SU-DHL-6 (cell line): Measurements from ENCODE around the gene NUP210L.
"Not testable (repeated sequence)": the region's sequence is repeated elsewhere in the genome, so short reads cannot be mapped to it uniquely, and the experiment has no call there.

Experiments used
- H2AFZ ChIP-seq: fragments of 200-600 bp; sonication (generic); 2 replicates; pipeline ENCODE4 v1.6.1; 2014; ENCODE audit warnings: low read depth, mild to moderate bottlenecking, moderate library complexity, mixed read lengths, antibody characterized with exemption, low read length; ENCODE audit not compliant: severe bottlenecking
- H3F3A ChIP-seq: fragments of 200-600 bp; shearing (Covaris generic); 2 replicates; pipeline ENCODE4 v1.6.0; 2016; ENCODE audit warnings: antibody characterized with exemption, mild to moderate bottlenecking; ENCODE audit not compliant: insufficient read depth
- H3K27ac ChIP-seq: fragments of 200-600 bp; sonication (generic); 2 replicates; pipeline ENCODE4 v1.5.1; 2016; ENCODE audit warnings: low read depth, mild to moderate bottlenecking, low read length, moderate library complexity, mixed read lengths
- H3K27me3 ChIP-seq: fragments of 200-600 bp; sonication (generic), shearing (Covaris generic); 2 replicates; pipeline ENCODE4 v1.6.0; 2014; ENCODE audit warnings: mild to moderate bottlenecking, low read length
- H3K36me3 ChIP-seq: fragments of 200-600 bp; sonication (generic); 2 replicates; pipeline ENCODE4 v1.6.1; 2014; ENCODE audit warnings: mild to moderate bottlenecking, low read length, mixed read lengths
- H3K4me2 ChIP-seq: fragments of 300-600, 200-600 bp; shearing (Covaris generic), sonication (generic); 2 replicates; pipeline ENCODE4 v1.6.0; 2014; ENCODE audit warnings: low read length, low read depth, mild to moderate bottlenecking; ENCODE audit not compliant: poor library complexity, severe bottlenecking
- H3K4me3 ChIP-seq: fragments of 200-600 bp; sonication (generic); 2 replicates; pipeline ENCODE4 v1.5.1; 2014; ENCODE audit warnings: antibody characterized with exemption, low read length, mild to moderate bottlenecking, mixed read lengths; ENCODE audit not compliant: insufficient read depth, poor library complexity, severe bottlenecking
- H3K79me2 ChIP-seq: fragments of 200-600 bp; sonication (generic); 2 replicates; pipeline ENCODE4 v1.6.1; 2014; ENCODE audit warnings: mild to moderate bottlenecking, low read length, moderate library complexity; ENCODE audit not compliant: insufficient read depth
- H3K9ac ChIP-seq: fragments of 200-600 bp; sonication (generic); 2 replicates; pipeline ENCODE4 v1.7.0; 2014; ENCODE audit warnings: mild to moderate bottlenecking, low read length
- H3K9me2 ChIP-seq: fragments of 200-600 bp; sonication (generic); replicated peaks from 2 replicates; pipeline ENCODE4 v1.6.1; 2014; ENCODE audit warnings: low read length; ENCODE audit not compliant: insufficient read depth
- H3K9me3 ChIP-seq: fragments of 200-600 bp; sonication (generic); 2 replicates; pipeline ENCODE4 v1.6.1; 2014; ENCODE audit warnings: low read length, mixed read lengths; ENCODE audit not compliant: insufficient read depth
- H4K20me1 ChIP-seq: fragments of 200-600 bp; sonication (generic); 2 replicates; pipeline ENCODE4 v1.6.1; 2014; ENCODE audit warnings: low read depth, mild to moderate bottlenecking, antibody characterized with exemption, low read length, moderate library complexity, mixed read lengths
- EZH2phosphoT487 ChIP-seq: fragments of 200-600 bp; sonication (generic), shearing (Covaris generic); conservative IDR thresholded peaks from 2 replicates; pipeline ENCODE4 v1.6.1; 2018; ENCODE audit warnings: mild to moderate bottlenecking, antibody characterized with exemption, low read length, moderate library complexity, mixed read lengths
- TF ChIP-seq, protein P1 (sequence below): fragments of 200-600 bp; sonication (generic); IDR thresholded peaks from one replicate; pipeline ENCODE4 v1.5.1; 2017; ENCODE audit warnings: antibody characterized with exemption, mild to moderate bottlenecking, low read length, moderate library complexity; ENCODE audit not compliant: insufficient read depth, poor library complexity, severe bottlenecking

The NUP210L gene

DNA sequence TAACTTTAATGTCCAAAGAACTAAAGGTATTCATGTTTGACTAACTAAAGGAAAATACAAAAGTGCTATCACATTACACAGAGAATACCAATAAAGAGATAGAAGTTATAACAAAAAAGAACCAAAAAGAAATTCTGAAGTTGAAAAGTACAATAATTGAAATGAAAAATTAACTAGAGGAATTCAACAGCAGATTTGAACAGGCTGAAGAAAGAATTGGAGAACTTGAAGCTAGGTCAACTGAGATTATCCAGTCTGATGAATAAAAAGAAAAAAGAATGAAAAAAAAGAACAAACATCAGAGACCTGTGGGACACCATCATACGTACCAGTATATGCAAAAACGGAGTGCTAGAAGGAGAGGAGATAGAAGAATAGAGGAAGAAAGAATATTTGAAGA is 78.5 kb downstream of the NUP210L start:
- no peaks in the 10 kb centered on the region for H3K36me3 ChIP-seq
- H3K4me2 ChIP-seq, result no peak overlapping the region
- H3K4me3 ChIP-seq, result no peak overlapping the region
- no peaks in the 10 kb centered on the region for H3F3A ChIP-seq
- H3K79me2 ChIP-seq, result no peaks in the 10 kb centered on the region
- no peaks in the 10 kb centered on the region for H3K27me3 ChIP-seq
- no peak overlapping the region for H3K27ac ChIP-seq
- H4K20me1 ChIP-seq, result no peaks in the 10 kb centered on the region
- H3K9me2 ChIP-seq, result no peaks in the 10 kb centered on the region
- H2AFZ ChIP-seq, result no peak overlapping the region
- no peaks in the 10 kb centered on the region for H3K9me3 ChIP-seq
- TF ChIP-seq, protein P1, sequence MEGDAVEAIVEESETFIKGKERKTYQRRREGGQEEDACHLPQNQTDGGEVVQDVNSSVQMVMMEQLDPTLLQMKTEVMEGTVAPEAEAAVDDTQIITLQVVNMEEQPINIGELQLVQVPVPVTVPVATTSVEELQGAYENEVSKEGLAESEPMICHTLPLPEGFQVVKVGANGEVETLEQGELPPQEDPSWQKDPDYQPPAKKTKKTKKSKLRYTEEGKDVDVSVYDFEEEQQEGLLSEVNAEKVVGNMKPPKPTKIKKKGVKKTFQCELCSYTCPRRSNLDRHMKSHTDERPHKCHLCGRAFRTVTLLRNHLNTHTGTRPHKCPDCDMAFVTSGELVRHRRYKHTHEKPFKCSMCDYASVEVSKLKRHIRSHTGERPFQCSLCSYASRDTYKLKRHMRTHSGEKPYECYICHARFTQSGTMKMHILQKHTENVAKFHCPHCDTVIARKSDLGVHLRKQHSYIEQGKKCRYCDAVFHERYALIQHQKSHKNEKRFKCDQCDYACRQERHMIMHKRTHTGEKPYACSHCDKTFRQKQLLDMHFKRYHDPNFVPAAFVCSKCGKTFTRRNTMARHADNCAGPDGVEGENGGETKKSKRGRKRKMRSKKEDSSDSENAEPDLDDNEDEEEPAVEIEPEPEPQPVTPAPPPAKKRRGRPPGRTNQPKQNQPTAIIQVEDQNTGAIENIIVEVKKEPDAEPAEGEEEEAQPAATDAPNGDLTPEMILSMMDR, result no peak
- H3K9ac ChIP-seq, result no peak overlapping the region

DNA sequence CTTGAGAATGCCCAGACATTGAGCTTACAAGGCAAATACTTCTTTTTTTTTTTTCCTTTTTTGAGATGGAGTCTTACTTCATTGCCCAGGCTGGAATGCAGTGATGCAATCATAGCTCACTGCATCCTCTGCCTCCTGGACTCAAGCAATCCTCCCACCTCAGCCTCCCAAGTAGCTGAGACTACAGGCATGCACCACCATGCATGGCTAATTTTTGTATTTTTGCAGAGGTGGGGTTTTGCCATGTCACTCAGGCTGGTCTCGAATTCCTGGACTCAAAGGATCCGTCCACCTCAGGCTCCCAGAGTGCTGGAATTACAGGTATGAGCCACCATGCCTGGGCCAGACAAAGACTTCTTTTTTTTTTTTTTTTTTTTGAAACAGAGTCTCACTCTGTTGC is 79.1 kb downstream of the NUP210L start:
- Histone ChIP-seq H3K9me2 (no peaks in the 10 kb centered on the region), H3K36me3 (no peaks in the 10 kb centered on the region), H3K4me2 (no peak overlapping the region), H3K27ac (no peak overlapping the region), H3K79me2 (no peaks in the 10 kb centered on the region), H3K4me3 (no peak overlapping the region), H4K20me1 (no peaks in the 10 kb centered on the region), H3K9me3 (no peaks in the 10 kb centered on the region), H3K9ac (no peak overlapping the region), H2AFZ (no peak overlapping the region), H3K27me3 (no peaks in the 10 kb centered on the region), H3F3A (no peaks in the 10 kb centered on the region)
- TF ChIP-seq, protein P1, result no peak
- TF ChIP-seq EZH2phosphoT487, result no peak

DNA sequence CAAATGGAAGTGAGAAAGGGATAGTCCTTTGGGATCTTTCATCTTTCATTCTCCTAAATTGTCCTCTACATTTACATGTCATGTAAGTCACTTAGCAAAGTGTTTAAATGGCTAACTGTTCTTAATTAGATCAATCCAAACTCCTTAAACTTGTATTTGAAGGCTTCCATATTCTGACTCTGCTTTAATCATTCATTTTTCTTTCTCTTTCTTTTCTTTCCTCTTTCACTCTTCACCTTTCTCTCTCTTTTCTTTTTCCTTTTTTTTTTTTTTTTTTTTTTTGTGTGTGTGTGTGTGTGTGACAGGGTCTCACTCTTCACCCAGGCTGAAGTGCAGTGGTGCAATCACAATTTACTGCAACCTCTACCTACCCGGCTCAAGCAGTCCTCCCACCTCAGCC is 92.6 kb downstream of the NUP210L start:
- H4K20me1 ChIP-seq, result no peaks in the 10 kb centered on the region
- no peaks in the 10 kb centered on the region for H3K9me3 ChIP-seq
- no peak overlapping the region for H3K4me2 ChIP-seq
- no peak overlapping the region for H3K4me3 ChIP-seq
- H3K9me2 ChIP-seq, result no peaks in the 10 kb centered on the region
- H3K79me2 ChIP-seq, result no peaks in the 10 kb centered on the region
- TF ChIP-seq EZH2phosphoT487, result no peak
- TF ChIP-seq, protein P1, result no peak
- H3K36me3 ChIP-seq, result no peaks in the 10 kb centered on the region
- no peak overlapping the region for H2AFZ ChIP-seq
- H3K27ac ChIP-seq, result no peak overlapping the region
- H3F3A ChIP-seq, result no peaks in the 10 kb centered on the region
- H3K9ac ChIP-seq, result no peak overlapping the region
- no peaks in the 10 kb centered on the region for H3K27me3 ChIP-seq

DNA sequence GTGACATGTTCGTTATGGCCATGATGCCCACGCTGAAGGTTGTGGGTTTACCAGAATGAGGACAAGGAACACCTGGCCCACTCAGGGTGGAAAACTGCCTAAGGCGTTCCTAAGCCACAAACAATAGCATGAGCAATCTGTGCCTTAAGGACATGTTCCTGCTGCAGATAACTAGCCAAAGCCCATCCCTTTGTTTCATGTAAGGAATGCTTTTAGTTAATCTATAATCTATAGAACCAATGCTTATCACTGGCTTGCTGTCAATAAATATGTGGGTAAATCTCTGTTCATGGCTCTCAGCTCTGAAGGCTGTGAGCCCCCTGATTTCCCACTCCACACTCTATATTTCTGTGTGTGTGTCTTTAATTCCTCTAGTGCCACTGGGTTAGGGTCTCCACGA is 107.4 kb downstream of the NUP210L start:
- not testable (repeated sequence) for H4K20me1 ChIP-seq, H3K27ac ChIP-seq, H3K79me2 ChIP-seq, H3K36me3 ChIP-seq, H3K4me3 ChIP-seq, H3F3A ChIP-seq, H3K4me2 ChIP-seq, H2AFZ ChIP-seq, H3K9ac ChIP-seq, H3K9me3 ChIP-seq, H3K27me3 ChIP-seq, H3K9me2 ChIP-seq

DNA sequence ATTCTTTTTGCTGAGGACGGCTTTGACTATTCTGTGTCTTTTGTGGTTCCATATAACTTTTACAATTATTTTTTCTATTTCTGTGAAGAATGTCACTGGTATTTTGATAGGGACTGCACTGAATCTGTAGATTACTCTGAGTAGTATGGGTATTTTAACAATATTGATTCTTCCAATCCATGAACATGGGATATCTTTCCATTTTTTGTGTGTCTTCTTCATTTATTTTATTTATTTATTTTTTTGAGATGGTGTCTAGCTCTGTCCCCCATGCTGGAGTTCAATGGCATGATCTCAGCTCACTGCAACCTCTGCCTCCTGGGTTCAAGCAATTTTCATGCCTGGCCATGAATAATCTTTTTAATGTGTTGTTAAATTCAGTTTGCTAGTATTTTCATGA is 121.2 kb downstream of the NUP210L start:
- H3K9ac ChIP-seq, H3K79me2 ChIP-seq, H3K9me2 ChIP-seq, H2AFZ ChIP-seq, H3F3A ChIP-seq, H3K36me3 ChIP-seq, H3K4me3 ChIP-seq, H3K9me3 ChIP-seq, H4K20me1 ChIP-seq, H3K27ac ChIP-seq, H3K4me2 ChIP-seq, H3K27me3 ChIP-seq: not testable (repeated sequence)
